Adrenal gland (tissue), 12 donors: ENCODE results near the gene RPH3AL. TPM values are rescaled to one million over a fixed set of nuclear protein-coding genes. Genes with fewer than 3 reads are reported as not detected.

Experiments
- DNase-seq, 7 donors: peaks; one replicate each; pipeline ENCODE4 v3.0.0-alpha.2; 2019 to 2020
- H3K27ac ChIP-seq, 5 donors: fragments of 200-600 bp; sonication (generic) in 4 of 5; 1 replicate in 3 of 5; 2 replicates in 2 of 5; pipeline versions ENCODE4 v1.5.1 to v1.8.0; 2016 to 2020; ENCODE audit warnings: mild to moderate bottlenecking in 1 of 5
- H3K27me3 ChIP-seq: fragments of 200-600 bp; 2 replicates; pipeline ENCODE4 v1.8.0; 2021
- H3K36me3 ChIP-seq, 2 donors: fragments of 200-600 bp; replicated peaks in 1 of 2; 1 replicate in 1 of 2; 2 replicates in 1 of 2; pipeline versions ENCODE4 v1.5.1 to v1.8.0; 2018 to 2022
- H3K4me1 ChIP-seq, 2 donors: fragments of 200-600 bp; replicated peaks in 1 of 2; 1 replicate in 1 of 2; 2 replicates in 1 of 2; pipeline versions ENCODE4 v1.5.1 to v1.8.0; 2018 to 2021
- H3K4me3 ChIP-seq, 4 donors: fragments of 200-600 bp; sonication (generic) in 3 of 4; one replicate each; pipeline ENCODE4 v1.5.1; 2016 to 2018
- H3K9me3 ChIP-seq, 3 donors: fragments of 200-600 bp; sonication (generic) in 1 of 3; replicated peaks in 1 of 3; 1 replicate in 2 of 3; 2 replicates in 1 of 3; pipeline versions ENCODE4 v1.5.1 to v1.8.0; 2016 to 2021
- CTCF ChIP-seq, 6 experiments: fragments of 450-650 bp in 4 of 6; fragments of 200-600 bp in 2 of 6; sonication (generic) in 1 of 6; IDR thresholded peaks; 1 replicate in 5 of 6; 2 replicates in 1 of 6; pipeline versions ENCODE4 v1.5.1 to v1.8.0; 2016 to 2021; ENCODE audit warnings: antibody characterized with exemption in 6 of 6, mild to moderate bottlenecking in 2 of 6, moderate library complexity in 1 of 6
- POLR2A ChIP-seq, 2 donors: fragments of 450-650 bp; IDR thresholded peaks; one replicate each; pipeline ENCODE4 v1.6.1; 2017; ENCODE audit warnings: antibody characterized with exemption in 2 of 2, mild to moderate bottlenecking in 2 of 2, moderate library complexity in 1 of 2
- WGBS, 4 donors: extraction: QIAGEN DNeasy Blood & Tissue Kit in 2 of 4; methylation state at CpG; one replicate each; pipeline versions ENCODE4 v1.1.5 to v1.1.7; 2013 to 2017; 5-methylcytosine and 5-hydroxymethylcytosine counted together
- intact Hi-C, 2 donors: fragments of 100-400 bp; cut with DNase I; formaldehyde crosslinking; loops; one replicate each; pipeline versions ENCODE4 v1.14.1 to v1.15.0; 2022 to 2023
- polyA plus RNA-seq, 3 donors: library from polyadenylated mRNA; stranded (reverse); fragments of 200-250 nt in 2 of 3; fragments of 350-450 nt in 1 of 3; fragmentation: Illumina TruSeq in 1 of 3; extraction: RNeasy Lipid Tissue Mini Kit (QIAGEN cat#74804) in 1 of 3; gene quantifications; one replicate each; pipeline ENCODE4 v1.2.3, GENCODE V29; 2013 to 2014
- total RNA-seq, 9 donors: library from RNA; depleted of rRNA in 4 of 9; stranded (reverse); fragments of >200 nt in 4 of 9; fragments of 120-200 nt in 1 of 9; fragmentation: NEBNext Ultra II Directional in 1 of 9; extraction: Animal tissue kit (Norgen Biotek cat#: 25700) in 1 of 9; gene quantifications; one replicate each; pipeline versions ENCODE4 v1.1.0 to v1.2.4, GENCODE V29; 2013 to 2023
- donor health status: healthy with polysubstance abuse.
- donor health status: Bipolar disorder and iron deficiency.
- donor health status: DM: yes; HTN: yes; CAD: no.
- donor health status: DM: no; HTN: no; CAD: no.
- donor health status: DM: no; HTN: no; CAD: no.
- donor health status: DM: yes; HTN: yes; CAD: no.

Gene RPH3AL
- total and polyA plus RNA-seq, 12 donors, result 7.7 to 79.2 (median 33.7) TPM

- 88 to 94% (median 92%) methylated on average over 8 to 11 of the region's 11 CpGs for WGBS, 4 donors
- intact Hi-C loops, result loop anchor here (5.0 kb wide), 1 partner anchor 224 kb away; no protein-coding TSS in a partner anchor
Measured at GRCh38 chr17:163514-164098, 189.0 kb downstream of the RPH3AL start.

GRCh38 chr17:162689-163088 lies 189.9 kb downstream of the RPH3AL start:
- no peaks in the 10 kb centered on the region for H3K4me1 ChIP-seq
- intact Hi-C loops, result loop anchor here (5.0 kb wide), 1 partner anchor 225 kb away; no protein-coding TSS in a partner anchor
- 88 to 95% (median 91%) methylated on average over 8 to 11 of the region's 11 CpGs for WGBS, 4 donors
- no peaks in the 10 kb centered on the region for H3K9me3 ChIP-seq
- no peak overlapping the region for H3K27ac ChIP-seq
- H3K36me3 ChIP-seq, result no peaks in the 10 kb centered on the region
- H3K27me3 ChIP-seq, result no peaks in the 10 kb centered on the region
- DNase-seq, result no peak
- TF ChIP-seq POLR2A (IDR thresholded peaks at IDR 0.05), result no peak
- TF ChIP-seq CTCF (IDR thresholded peaks at IDR 0.05), result no peak
- no peak overlapping the region for H3K4me3 ChIP-seq

More at GRCh38 chr17:163514-164098, 189.0 kb downstream of the RPH3AL start:
- no peak overlapping the region for H3K4me3 ChIP-seq
- no peaks in the 10 kb centered on the region for H3K36me3 ChIP-seq
- TF ChIP-seq CTCF (IDR thresholded peaks at IDR 0.05), result no peak
- TF ChIP-seq POLR2A (IDR thresholded peaks at IDR 0.05), result no peak
- no peaks in the 10 kb centered on the region for H3K9me3 ChIP-seq
- no peak for DNase-seq
- no peak overlapping the region for H3K27ac ChIP-seq
- H3K27me3 ChIP-seq, result no peaks in the 10 kb centered on the region
- H3K4me1 ChIP-seq, result no peaks in the 10 kb centered on the region

Other genes starting within 250 kb of the RPH3AL start
- gene SCGB1C2, start 215.2 kb downstream of the RPH3AL start, total RNA-seq, result not detected
- gene SCGB1C2, start 215.2 kb downstream of the RPH3AL start, polyA plus RNA-seq, result not detected
- gene DOC2B, start 171.2 kb downstream of the RPH3AL start, total RNA-seq, result 10 to 100 TPM in 1 of 9 donors, 1 to 10 TPM in 8; 2.6 to 15.7 (median 6.0) TPM
- 10 to 100 TPM in 1 of 3 donors, 1 to 10 TPM in 2; 5.3 to 11.3 (median 5.8) TPM for gene DOC2B, start 171.2 kb downstream of the RPH3AL start, polyA plus RNA-seq
- gene RFLNB, start 93.1 kb upstream of the RPH3AL start, total RNA-seq, result 10 to 100 TPM in 7 of 9 donors, 1 to 10 TPM in 2; 5.4 to 18.0 (median 11.8) TPM
- gene RFLNB, start 93.1 kb upstream of the RPH3AL start, polyA plus RNA-seq, result 10 to 100 TPM in 2 of 3 donors, 1 to 10 TPM in 1; 6.9 to 15.0 (median 10.1) TPM